Epidermal melanocyte (primary cell): ENCODE data around the gene UBE2G2.

ENCODE experiments used
- DNase-seq: peaks from one replicate; pipeline ENCODE4 v3.0.0; 2011; ENCODE audit warnings: low spot score; ENCODE audit not compliant: insufficient read length

Gene UBE2G2

GRCh38 chr21:44730028-44730395, 71.6 kb downstream of the UBE2G2 start:
- DNase-seq: no peak

DNA sequence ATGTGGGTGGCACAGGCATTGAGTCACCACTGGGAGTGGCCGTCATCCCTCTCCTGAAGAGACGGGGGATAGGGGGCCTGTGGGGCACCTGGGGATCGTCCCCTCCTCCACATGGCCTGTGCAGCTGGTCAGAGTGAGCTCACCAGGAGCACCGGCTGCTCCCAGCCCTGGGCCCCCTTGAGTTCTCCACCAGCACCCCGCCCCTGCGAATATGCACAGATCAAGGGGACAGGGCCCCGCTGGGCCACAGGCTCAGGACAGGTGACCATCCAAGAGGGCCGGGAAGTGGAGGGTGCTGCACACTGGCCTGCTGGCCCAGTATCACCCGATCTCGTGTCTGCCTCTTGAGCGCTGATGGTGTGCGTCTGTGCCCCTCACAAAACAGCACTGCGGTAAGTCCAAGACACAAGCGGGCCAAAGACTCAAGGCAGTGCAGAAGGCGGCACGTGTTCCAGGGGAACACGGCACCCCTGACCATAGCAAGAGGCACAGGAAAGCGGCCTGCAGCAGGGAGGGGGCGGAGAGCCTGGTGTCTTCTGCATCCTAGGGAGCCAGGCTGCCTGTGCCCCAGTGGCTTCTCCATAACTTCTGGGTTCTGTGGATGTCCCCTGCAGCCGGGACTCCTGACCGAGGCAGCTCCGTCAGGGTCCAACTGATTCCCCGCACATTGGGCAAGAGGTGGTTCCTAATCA, 72.1 kb downstream of the UBE2G2 start:
- no peak for DNase-seq

DNA sequence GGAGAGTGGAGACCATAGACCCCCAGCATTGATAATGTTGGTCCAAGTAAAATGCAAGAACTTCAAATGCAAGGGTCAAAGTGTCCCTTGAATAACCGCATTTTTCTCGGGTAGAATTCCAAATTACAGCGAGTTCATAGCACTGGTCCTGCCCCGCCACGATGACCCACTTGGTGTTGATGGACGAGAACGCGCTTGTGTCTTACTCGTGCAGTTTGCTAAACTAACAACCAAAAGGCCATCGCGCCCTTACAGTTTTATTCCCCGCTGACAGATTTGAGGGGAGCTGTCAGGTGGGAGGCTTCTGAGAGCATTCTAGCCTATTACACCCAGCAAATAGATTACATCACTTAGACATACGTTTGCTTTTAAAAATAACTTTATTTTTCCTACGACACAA, 72.9 kb downstream of the UBE2G2 start:
- DNase-seq: no peak

GRCh38 chr21:44727757-44728156, 73.9 kb downstream of the UBE2G2 start:
- no peak for DNase-seq

DNA sequence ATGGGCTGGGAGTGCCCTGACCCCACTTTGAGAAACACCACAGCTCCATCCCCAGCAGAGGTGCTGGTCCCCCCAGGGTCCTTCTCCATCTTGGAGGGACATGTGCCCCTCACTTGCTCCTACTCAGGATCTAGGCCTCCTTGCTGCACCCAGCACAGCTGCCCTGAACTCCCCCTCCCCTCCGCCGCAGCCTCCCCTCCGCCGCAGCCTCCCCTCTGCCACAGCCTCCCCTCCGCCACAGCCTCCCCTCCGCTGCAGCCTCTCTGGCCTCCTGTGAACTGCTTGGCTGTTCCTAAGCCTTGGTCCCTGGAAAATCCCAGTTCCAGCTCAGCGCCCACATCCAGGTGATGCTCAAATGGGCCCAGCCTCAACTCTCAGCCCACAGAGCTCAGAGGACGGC, 74.3 kb downstream of the UBE2G2 start:
- no peak for DNase-seq

DNA sequence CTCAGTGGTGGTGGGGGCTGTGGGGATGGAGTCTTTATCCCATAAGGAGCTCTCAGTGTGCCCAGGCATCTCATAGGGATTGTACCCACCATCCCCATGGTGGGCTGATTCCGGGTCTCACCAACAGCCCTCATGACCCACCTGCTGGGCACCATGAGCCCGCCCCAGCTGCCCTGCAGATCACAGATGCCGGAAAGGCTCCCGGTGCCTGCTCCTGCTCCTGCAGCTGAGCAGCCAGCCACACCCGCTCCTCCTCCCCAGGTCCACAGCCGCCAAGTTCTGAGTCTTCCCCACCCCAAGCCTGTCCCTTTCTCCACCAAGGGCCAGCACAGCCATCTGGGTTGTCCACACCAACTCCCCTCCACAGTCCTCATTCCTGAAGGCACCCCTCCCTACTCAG, 74.8 kb downstream of the UBE2G2 start:
- DNase-seq: no peak

DNA sequence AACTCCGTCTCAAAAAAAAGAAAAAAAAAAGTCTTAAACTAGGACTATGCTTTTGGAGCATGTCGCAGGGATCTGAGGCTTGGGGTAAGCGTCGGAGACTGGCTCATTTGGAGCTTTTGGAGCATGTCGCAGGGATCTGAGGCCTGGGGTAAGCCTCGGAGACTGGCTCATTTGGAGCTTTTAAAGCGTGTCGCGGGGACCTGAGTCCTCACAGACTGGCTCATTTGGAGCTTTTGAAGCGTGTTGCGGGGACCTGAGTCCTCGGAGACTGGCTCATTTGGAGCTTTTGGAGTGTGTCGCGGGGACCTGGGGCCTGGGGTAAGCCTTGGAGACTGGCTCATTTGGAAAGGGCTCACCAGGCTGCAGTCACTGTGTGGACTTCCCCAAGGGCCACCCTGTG, 76.7 kb downstream of the UBE2G2 start:
- DNase-seq: no peak

GRCh38 chr21:44724196-44724595, 77.4 kb downstream of the UBE2G2 start:
- DNase-seq: no peak

DNA sequence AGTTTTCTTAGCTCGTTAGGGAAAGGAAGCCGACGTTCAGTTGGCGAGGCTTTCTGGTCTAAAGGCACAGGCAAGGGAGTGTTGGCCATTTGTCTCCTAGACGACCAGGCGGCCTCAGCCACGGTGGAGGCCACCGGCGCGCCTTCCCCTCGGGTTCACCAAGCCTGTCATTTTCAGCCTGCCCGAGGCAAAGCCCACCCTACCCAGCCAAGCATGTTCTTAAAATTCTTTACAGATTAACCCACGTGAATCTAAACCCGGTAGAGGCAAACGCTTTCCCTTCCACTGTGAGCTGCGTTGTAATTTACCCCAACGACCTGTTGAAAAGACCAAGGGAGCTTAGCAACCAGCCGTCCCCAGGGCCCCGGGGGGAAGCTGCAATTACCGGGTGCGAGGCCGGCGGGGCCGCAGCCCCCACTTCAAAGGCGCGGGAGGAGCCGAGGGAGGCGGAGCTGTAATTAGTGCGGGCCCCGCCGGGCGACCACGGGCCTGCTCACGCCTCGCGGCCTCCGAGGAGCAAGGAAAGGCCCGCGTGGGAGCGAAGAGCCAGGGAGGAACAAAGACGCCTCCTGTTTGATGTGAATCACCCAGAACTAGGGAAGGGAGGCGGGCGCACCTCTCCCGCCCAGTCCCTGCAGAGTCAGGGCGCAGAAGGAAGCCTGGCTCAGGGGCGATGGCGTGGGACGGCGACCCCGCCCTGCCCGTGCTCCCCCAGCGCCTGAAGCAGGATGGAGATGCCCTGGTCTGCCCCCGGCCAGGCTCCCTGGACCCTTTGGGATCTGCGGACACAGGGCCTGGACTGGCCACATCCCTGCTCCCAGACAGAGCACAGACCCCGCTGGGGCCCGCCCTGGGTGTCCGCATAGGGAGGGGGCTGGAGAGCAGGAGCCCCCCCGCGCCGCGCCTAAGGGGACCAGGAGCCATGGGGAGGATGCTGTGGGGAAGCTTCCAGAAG, 78.2 kb downstream of the UBE2G2 start:
- DNase-seq: no peak

GRCh38 chr21:44722731-44723130, 78.9 kb downstream of the UBE2G2 start:
- no peak for DNase-seq

- DNase-seq: no peak
Measured at GRCh38 chr21:44720170-44720569, 81.5 kb downstream of the UBE2G2 start.
